HL-60 (cell line): ENCODE results near the gene RIC8B.

Experiments
- DNase-seq, 2 experiments: peaks; one replicate each; pipeline ENCODE4 v3.0.0-alpha.2; 2010 to 2020; ENCODE audit warnings: low read depth in 1 of 2, low spot score in 1 of 2
- H3K27ac ChIP-seq: fragments of 250-450 bp; sonication (Bioruptor Pico); replicated peaks from 2 replicates; pipeline ENCODE4 v1.5.1; 2020; ENCODE audit warnings: mild to moderate bottlenecking, moderate library complexity
- H3K27me3 ChIP-seq: fragments of 250-450 bp; sonication (Bioruptor Pico); 2 replicates; pipeline ENCODE4 v1.5.1; 2021; ENCODE audit warnings: mild to moderate bottlenecking, moderate library complexity; ENCODE audit not compliant: insufficient read depth, poor library complexity, severe bottlenecking
- H3K4me3 ChIP-seq: replicated peaks from 2 replicates; pipeline ENCODE4 v1.5.1; 2011; ENCODE audit warnings: mild to moderate bottlenecking, control low read depth, low read length; ENCODE audit not compliant: insufficient read depth
- GABPA ChIP-seq: IDR thresholded peaks from 2 replicates; pipeline ENCODE4 v1.6.1; 2012; ENCODE audit warnings: low read depth
- POLR2AphosphoS5 ChIP-seq: IDR thresholded peaks from 2 replicates; pipeline ENCODE4 v1.6.1; 2012; ENCODE audit warnings: low read depth
- SPI1 ChIP-seq: IDR thresholded peaks from 2 replicates; pipeline ENCODE4 v1.6.1; 2012; ENCODE audit warnings: low read depth, mild to moderate bottlenecking, borderline replicate concordance
- TF ChIP-seq, protein P1 (sequence below): IDR thresholded peaks from 2 replicates; pipeline ENCODE4 v1.6.1; 2012; ENCODE audit warnings: low read depth; ENCODE audit not compliant: insufficient replicate concordance
- TF ChIP-seq, protein P2 (sequence below): IDR thresholded peaks from one replicate; pipeline ENCODE4 v1.5.1; 2011; ENCODE audit warnings: low read length, control low read depth, inconsistent platforms; ENCODE audit not compliant: insufficient read depth

The RIC8B gene

DNA sequence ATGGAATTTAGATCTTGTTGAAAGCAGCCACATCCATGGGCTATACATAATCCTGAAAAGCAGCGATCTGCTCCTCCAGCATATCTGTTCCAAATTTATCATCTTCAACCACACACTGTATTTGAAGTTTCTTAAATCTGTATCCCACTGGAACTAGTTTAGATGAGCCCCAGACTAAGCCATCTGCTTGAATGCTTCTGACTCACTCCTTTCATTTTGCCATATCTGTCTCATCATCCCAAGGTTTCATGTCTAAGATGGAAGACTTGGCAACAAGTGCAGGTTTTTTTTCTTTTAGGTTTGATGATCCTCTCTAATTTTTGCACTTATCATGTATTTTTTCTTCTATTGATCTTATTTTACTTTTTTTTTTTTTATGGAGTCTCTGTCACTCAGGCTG is 126.8 kb downstream of the RIC8B start:
- DNase-seq: no peak
- TF ChIP-seq, protein P1, sequence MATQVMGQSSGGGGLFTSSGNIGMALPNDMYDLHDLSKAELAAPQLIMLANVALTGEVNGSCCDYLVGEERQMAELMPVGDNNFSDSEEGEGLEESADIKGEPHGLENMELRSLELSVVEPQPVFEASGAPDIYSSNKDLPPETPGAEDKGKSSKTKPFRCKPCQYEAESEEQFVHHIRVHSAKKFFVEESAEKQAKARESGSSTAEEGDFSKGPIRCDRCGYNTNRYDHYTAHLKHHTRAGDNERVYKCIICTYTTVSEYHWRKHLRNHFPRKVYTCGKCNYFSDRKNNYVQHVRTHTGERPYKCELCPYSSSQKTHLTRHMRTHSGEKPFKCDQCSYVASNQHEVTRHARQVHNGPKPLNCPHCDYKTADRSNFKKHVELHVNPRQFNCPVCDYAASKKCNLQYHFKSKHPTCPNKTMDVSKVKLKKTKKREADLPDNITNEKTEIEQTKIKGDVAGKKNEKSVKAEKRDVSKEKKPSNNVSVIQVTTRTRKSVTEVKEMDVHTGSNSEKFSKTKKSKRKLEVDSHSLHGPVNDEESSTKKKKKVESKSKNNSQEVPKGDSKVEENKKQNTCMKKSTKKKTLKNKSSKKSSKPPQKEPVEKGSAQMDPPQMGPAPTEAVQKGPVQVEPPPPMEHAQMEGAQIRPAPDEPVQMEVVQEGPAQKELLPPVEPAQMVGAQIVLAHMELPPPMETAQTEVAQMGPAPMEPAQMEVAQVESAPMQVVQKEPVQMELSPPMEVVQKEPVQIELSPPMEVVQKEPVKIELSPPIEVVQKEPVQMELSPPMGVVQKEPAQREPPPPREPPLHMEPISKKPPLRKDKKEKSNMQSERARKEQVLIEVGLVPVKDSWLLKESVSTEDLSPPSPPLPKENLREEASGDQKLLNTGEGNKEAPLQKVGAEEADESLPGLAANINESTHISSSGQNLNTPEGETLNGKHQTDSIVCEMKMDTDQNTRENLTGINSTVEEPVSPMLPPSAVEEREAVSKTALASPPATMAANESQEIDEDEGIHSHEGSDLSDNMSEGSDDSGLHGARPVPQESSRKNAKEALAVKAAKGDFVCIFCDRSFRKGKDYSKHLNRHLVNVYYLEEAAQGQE: no peak
- TF ChIP-seq POLR2AphosphoS5 (no peak), GABPA (no peak), SPI1 (no peak)
- TF ChIP-seq, protein P2, sequence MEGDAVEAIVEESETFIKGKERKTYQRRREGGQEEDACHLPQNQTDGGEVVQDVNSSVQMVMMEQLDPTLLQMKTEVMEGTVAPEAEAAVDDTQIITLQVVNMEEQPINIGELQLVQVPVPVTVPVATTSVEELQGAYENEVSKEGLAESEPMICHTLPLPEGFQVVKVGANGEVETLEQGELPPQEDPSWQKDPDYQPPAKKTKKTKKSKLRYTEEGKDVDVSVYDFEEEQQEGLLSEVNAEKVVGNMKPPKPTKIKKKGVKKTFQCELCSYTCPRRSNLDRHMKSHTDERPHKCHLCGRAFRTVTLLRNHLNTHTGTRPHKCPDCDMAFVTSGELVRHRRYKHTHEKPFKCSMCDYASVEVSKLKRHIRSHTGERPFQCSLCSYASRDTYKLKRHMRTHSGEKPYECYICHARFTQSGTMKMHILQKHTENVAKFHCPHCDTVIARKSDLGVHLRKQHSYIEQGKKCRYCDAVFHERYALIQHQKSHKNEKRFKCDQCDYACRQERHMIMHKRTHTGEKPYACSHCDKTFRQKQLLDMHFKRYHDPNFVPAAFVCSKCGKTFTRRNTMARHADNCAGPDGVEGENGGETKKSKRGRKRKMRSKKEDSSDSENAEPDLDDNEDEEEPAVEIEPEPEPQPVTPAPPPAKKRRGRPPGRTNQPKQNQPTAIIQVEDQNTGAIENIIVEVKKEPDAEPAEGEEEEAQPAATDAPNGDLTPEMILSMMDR: no peak
- Histone ChIP-seq H3K4me3 (no peak overlapping the region), H3K27me3 (peaks cover 62% of the 10 kb centered on the region), H3K27ac (no peak overlapping the region)

DNA sequence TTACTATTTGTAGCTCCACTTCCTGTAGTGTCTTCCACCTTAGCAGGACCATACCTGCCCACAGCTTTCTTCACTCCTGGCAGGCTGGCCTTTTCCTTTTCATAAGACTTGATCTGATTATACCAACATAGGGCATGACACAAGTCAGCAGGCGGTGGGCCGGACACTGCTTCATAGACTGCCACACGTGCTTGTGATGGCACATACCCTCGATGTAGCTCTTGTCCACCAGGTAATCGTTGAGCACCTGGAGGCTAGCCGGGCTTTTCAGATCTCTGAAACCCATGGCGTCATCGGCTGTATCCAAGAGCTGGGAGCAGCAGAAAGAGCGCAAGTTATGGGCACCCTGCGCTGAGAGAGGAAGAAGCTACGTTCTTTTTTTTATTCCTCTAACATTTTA is 127.6 kb downstream of the RIC8B start:
- no peak overlapping the region for H3K27ac ChIP-seq
- H3K4me3 ChIP-seq: no peak overlapping the region
- no peak for TF ChIP-seq GABPA
- TF ChIP-seq, protein P1: no peak
- DNase-seq: no peak
- peaks cover 70% of the 10 kb centered on the region for H3K27me3 ChIP-seq

DNA sequence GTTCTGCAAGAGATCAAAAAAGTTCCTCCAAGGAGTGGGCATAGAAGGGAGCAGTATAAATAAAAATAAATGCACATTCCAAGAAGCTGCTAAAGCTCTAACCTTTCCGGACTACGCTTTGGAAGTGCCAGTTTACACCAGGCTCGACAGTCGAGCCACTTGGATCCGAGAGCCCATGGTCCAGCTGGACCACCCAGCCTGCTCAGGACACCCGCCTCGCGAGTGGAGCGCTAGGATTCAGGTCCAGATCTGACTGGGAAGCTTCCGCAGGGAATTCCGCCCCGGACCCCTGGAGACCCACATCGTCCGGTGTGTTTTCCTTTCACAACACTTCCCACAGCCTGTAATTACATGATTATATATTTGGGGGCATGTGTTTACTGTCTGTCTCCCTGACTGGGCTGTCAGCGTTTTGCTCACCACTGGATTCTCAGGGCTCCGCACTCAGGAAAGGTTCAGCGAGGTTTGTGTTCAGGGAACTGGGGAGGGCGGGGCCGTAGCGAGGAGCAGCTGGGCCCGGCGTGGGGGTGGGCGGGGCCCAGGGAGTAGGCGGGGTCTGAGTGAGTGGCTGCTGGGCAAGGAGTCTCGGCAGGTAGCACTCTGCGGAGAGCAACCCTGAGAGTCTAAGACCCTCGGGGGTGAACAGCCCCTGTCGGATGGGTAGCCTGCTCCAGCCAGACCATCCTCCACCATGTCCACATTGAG is 128.9 kb downstream of the RIC8B start:
- DNase-seq: no peak
- Histone ChIP-seq H3K4me3 (no peak overlapping the region), H3K27me3 (peaks cover 76% of the 10 kb centered on the region), H3K27ac (no peak overlapping the region)
- TF ChIP-seq, protein P1: no peak
- TF ChIP-seq GABPA: no peak
- no peak for TF ChIP-seq SPI1
- TF ChIP-seq, protein P2: no peak
- no peak for TF ChIP-seq POLR2AphosphoS5
